Measurements from ENCODE around the gene TIAM1.

DNA sequence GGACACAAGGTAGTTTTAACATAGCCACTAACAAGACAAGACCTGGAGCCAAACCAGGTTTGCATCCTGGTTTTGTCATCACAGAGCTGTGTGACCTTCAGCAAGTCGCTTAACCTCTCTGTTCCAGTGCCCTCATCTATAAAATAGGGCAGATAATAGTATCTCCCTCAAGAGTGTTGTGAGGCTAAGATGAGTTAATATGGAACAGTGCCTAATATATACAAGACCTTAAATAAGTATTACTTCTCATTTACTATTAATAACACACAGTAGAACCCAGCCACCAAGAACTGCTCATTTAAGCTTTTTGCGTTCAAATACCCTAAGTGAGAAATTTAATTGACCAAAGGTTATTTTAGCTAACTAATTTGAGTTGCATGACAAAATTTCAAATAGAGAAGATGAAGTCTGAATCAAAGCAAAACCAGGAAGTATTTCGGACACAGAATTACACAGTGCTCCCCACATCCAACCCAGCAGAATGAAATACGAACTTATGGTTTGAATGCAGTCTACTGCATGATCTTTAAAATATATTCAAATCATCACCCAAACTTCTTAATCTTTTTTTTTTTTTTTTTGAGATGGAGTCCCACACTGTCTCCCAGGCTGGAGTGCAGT is 181.9 kb downstream of the TIAM1 start:
- no peak for TF ChIP-seq GATA3 (IDR thresholded peaks at IDR 0.05; ENCODE audit: low read depth, low read length)
- TF ChIP-seq GATA2 (IDR thresholded peaks at IDR 0.05; ENCODE audit: low read depth, low read length), result no peak

All from SH-SY5Y (cell line).